Fibroblast of lung (primary cell): ENCODE measurements around the gene PSME3IP1.

Source experiments
- CTCF ChIP-seq, 2 donors: IDR thresholded peaks in 1 of 2; conservative IDR thresholded peaks in 1 of 2; 1 replicate in 1 of 2; 2 replicates in 1 of 2; pipeline ENCODE4 v1.5.1; 2011 to 2012; ENCODE audit warnings: low read length in 2 of 2, control low read depth in 1 of 2, inconsistent platforms in 1 of 2, low read depth in 1 of 2, mild to moderate bottlenecking in 1 of 2
- EZH2 ChIP-seq: IDR thresholded peaks from 2 replicates; pipeline ENCODE4 v1.5.1; 2012; ENCODE audit warnings: low read length, control low read depth, mild to moderate bottlenecking; ENCODE audit errors: missing control alignments

- TF ChIP-seq CTCF (conservative IDR thresholded peaks at IDR 0.05 in 1 of 2, IDR thresholded peaks at IDR 0.05 in 1 of 2; ENCODE audit: low read depth in 1 of 2, low read length in 2 of 2) = no peak
- no peak for TF ChIP-seq EZH2
These were observed 40.1 kb upstream of the PSME3IP1 start for GRCh38 chr16:57225978-57226377.
